ENCODE results near the gene TYW3. TPM values are rescaled to one million over a fixed set of nuclear protein-coding genes. Genes with fewer than 3 reads are reported as not detected.

The TYW3 gene
- total RNA-seq, 1 donor = 20.7 TPM

GRCh38 chr1:74785944-74786343 is 53.0 kb downstream of the TYW3 start:
- no peak for DNase-seq (ENCODE audit: low read depth)
- H3K4me3 ChIP-seq (ENCODE audit: low read depth, low read length) = no peak overlapping the region
- TF ChIP-seq CTCF (IDR thresholded peaks at IDR 0.05; ENCODE audit: insufficient read depth, low read depth, low read length) = no peak

- no peak overlapping the region for H3K4me3 ChIP-seq (ENCODE audit: low read depth, low read length)
- DNase-seq (ENCODE audit: low read depth) = no peak
- no peak for TF ChIP-seq CTCF (IDR thresholded peaks at IDR 0.05; ENCODE audit: insufficient read depth, low read depth, low read length)
Observed at GRCh38 chr1:74790453-74790852, 57.5 kb downstream of the TYW3 start.

DNA sequence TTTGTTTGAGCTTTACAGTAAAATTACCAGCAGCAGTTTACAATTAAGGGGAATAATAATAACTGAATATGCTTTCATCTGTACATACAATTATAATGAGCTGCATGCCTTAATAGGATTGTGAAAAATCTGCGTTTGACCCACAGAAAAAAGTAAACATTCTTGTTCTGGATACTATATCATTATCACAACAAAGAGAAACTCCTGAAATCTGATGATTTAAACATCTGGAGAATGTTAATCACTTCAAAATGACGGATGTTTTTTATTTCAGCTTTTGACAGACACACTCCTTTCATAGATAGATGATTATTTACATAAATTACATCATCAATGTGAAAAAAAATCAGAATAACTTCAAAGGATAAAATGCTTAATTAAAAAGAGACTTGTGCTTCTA is 58.5 kb downstream of the TYW3 start:
- no peak for TF ChIP-seq CTCF (IDR thresholded peaks at IDR 0.05; ENCODE audit: insufficient read depth, low read depth, low read length)
- DNase-seq (ENCODE audit: low read depth) = no peak
- no peak overlapping the region for H3K4me3 ChIP-seq (ENCODE audit: low read depth, low read length)

DNA sequence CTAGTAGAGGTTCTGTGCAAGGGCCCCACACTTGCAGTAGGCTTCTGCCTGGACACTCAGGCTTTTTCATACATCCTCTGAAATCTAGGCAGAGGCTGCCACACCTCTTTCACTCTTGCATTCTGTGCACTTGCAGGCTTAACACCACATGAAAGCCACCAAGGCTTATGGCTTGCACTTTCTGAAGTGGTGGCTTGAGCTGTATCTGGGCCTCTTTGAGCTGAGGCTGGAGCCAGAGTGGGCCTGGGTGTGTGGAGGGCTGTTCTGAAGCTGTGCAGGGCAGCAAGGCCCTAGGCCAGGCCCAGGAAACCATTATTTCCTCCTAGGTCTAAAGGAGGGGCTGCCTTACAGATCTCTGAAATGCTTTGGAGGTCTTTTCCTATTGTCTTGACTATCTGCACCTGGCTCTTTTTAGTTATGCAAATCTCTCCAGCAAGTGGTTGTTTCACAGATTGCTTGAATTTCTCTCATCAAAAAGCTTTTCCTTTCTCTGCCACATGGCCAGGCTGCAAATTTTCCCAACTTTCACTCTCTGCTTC is 66.2 kb downstream of the TYW3 start:
- no peak for TF ChIP-seq CTCF (IDR thresholded peaks at IDR 0.05; ENCODE audit: insufficient read depth, low read depth, low read length)
- no peak for DNase-seq (ENCODE audit: low read depth)
- no peak overlapping the region for H3K4me3 ChIP-seq (ENCODE audit: low read depth, low read length)

- no peak overlapping the region for H3K4me3 ChIP-seq (ENCODE audit: low read depth, low read length)
- no peak for TF ChIP-seq CTCF (IDR thresholded peaks at IDR 0.05; ENCODE audit: insufficient read depth, low read depth, low read length)
- DNase-seq (ENCODE audit: low read depth) = peak; percentile 3
Observed at GRCh38 chr1:74811436-74812179, 78.7 kb downstream of the TYW3 start.

DNA sequence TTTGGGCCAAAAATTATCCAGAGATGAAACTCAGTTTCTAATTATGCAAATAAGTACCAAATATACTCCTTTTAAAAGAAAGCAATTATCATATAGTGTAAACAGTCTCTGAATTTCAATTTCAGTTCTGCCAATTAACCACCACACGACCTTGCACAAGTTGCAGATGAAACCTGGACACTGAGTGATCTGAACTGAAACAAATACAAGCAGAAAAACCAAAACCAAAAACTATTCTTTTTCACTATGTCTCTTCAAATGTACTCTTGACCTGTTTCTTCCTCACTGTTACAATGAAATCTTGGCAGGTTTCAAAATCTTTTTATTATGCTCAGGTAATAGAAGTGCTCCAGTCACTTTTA is 79.2 kb downstream of the TYW3 start:
- TF ChIP-seq CTCF (IDR thresholded peaks at IDR 0.05; ENCODE audit: insufficient read depth, low read depth, low read length) = no peak

More for the DNA sequence above, 79.2 kb downstream of the TYW3 start:
- no peak overlapping the region for H3K4me3 ChIP-seq (ENCODE audit: low read depth, low read length)
- DNase-seq (ENCODE audit: low read depth) = no peak

Other genes starting within 250 kb of the TYW3 start
- gene LRRC53, start 220.5 kb upstream of the TYW3 start, total RNA-seq = not detected in 2 replicates
- not detected in 2 replicates for gene ERICH3, start 59.4 kb upstream of the TYW3 start, total RNA-seq
- gene CRYZ, start 102 bp upstream of the TYW3 start, total RNA-seq = 30.6 and 41.0 TPM in 2 replicates